H9 (cell line): Measurements from ENCODE around the gene ACO1. TPM values are rescaled to one million over a fixed set of nuclear protein-coding genes. Genes with fewer than 3 reads are reported as not detected.

Source experiments
- DNase-seq: peaks from one replicate; pipeline ENCODE4 v3.0.0-alpha.2; 2017
- H2AFZ ChIP-seq: one replicate; pipeline ENCODE4 v1.6.1; 2013; ENCODE audit warnings: mild to moderate bottlenecking, low read length, control low read depth, moderate library complexity
- H2AK5ac ChIP-seq: 2 replicates; pipeline ENCODE4 v1.6.1; 2013; ENCODE audit warnings: low read length, control low read depth, mixed read lengths; ENCODE audit not compliant: insufficient read length
- H2BK120ac ChIP-seq: one replicate; pipeline ENCODE4 v1.6.1; 2013; ENCODE audit warnings: low read depth, mild to moderate bottlenecking, low read length, control low read depth, inconsistent platforms; ENCODE audit not compliant: poor library complexity, severe bottlenecking
- H2BK12ac ChIP-seq: 2 replicates; pipeline ENCODE4 v1.6.1; 2013; ENCODE audit warnings: low read length, control low read depth, mixed read lengths, low read depth; ENCODE audit not compliant: insufficient read length
- H2BK15ac ChIP-seq: 2 replicates; pipeline ENCODE4 v1.6.1; 2013; ENCODE audit warnings: low read depth, low read length, control low read depth
- H2BK20ac ChIP-seq: one replicate; pipeline ENCODE4 v1.6.1; 2013; ENCODE audit warnings: low read depth, mild to moderate bottlenecking, low read length, control low read depth, inconsistent platforms; ENCODE audit not compliant: poor library complexity, severe bottlenecking
- H2BK5ac ChIP-seq: 2 replicates; pipeline ENCODE4 v1.6.1; 2013; ENCODE audit warnings: low read length, control low read depth, mixed read lengths; ENCODE audit not compliant: insufficient read length
- H3K14ac ChIP-seq: 2 replicates; pipeline ENCODE4 v1.6.1; 2013; ENCODE audit warnings: low read length, control low read depth; ENCODE audit not compliant: insufficient read depth
- H3K18ac ChIP-seq: 2 replicates; pipeline ENCODE4 v1.6.1; 2013; ENCODE audit warnings: low read depth, mild to moderate bottlenecking, mixed read lengths, low read length, control low read depth; ENCODE audit not compliant: insufficient read length
- H3K23ac ChIP-seq: 2 replicates; pipeline ENCODE4 v1.6.1; 2013; ENCODE audit warnings: low read length, control low read depth, mixed read lengths, low read depth; ENCODE audit not compliant: insufficient read length
- H3K23me2 ChIP-seq: 2 replicates; pipeline ENCODE4 v1.6.1; 2013; ENCODE audit warnings: low read depth, mild to moderate bottlenecking, mixed read lengths, low read length, control low read depth; ENCODE audit not compliant: insufficient read length, poor library complexity, severe bottlenecking
- H3K27ac ChIP-seq: 2 replicates; pipeline ENCODE4 v1.5.1; 2013; ENCODE audit warnings: low read length, control low read depth, mixed read lengths, low read depth; ENCODE audit not compliant: insufficient read length
- H3K27me3 ChIP-seq: 2 replicates; pipeline ENCODE4 v1.6.1; 2013; ENCODE audit warnings: low read length, control low read depth, inconsistent platforms; ENCODE audit not compliant: insufficient read depth
- H3K4ac ChIP-seq: 2 replicates; pipeline ENCODE4 v1.6.1; 2013; ENCODE audit warnings: low read depth, mild to moderate bottlenecking, control low read depth, inconsistent platforms, low read length, moderate library complexity
- H3K4me1 ChIP-seq: 2 replicates; pipeline ENCODE4 v1.6.1; 2013; ENCODE audit warnings: low read length, control low read depth, inconsistent platforms; ENCODE audit not compliant: insufficient read depth
- H3K4me2 ChIP-seq: 2 replicates; pipeline ENCODE4 v1.6.1; 2013; ENCODE audit warnings: low read length, control low read depth, mixed read lengths; ENCODE audit not compliant: insufficient read length, insufficient read depth
- H3K56ac ChIP-seq: 2 replicates; pipeline ENCODE4 v1.6.1; 2013; ENCODE audit warnings: low read depth, mild to moderate bottlenecking, mixed read lengths, low read length, control low read depth; ENCODE audit not compliant: insufficient read length
- H3K79me1 ChIP-seq: 2 replicates; pipeline ENCODE4 v1.6.1; 2013; ENCODE audit warnings: low read depth, mild to moderate bottlenecking, moderate library complexity, low read length, control low read depth, inconsistent platforms; ENCODE audit not compliant: insufficient read depth, poor library complexity, severe bottlenecking
- H3K79me2 ChIP-seq: 2 replicates; pipeline ENCODE4 v1.6.1; 2013; ENCODE audit warnings: low read length, control low read depth, inconsistent platforms; ENCODE audit not compliant: insufficient read depth
- H3K9ac ChIP-seq: 2 replicates; pipeline ENCODE4 v1.6.1; 2013; ENCODE audit warnings: low read length, control low read depth, mixed read lengths; ENCODE audit not compliant: insufficient read length; ENCODE audit errors: extremely low read depth
- H3K9me3 ChIP-seq: one replicate; pipeline ENCODE4 v1.6.1; 2013; ENCODE audit warnings: low read depth, low read length, inconsistent platforms; ENCODE audit not compliant: control insufficient read depth
- H3T11ph ChIP-seq: one replicate; pipeline ENCODE4 v1.6.1; 2013; ENCODE audit warnings: mild to moderate bottlenecking, low read length, control low read depth, inconsistent platforms
- H4K20me1 ChIP-seq: one replicate; pipeline ENCODE4 v1.6.1; 2013; ENCODE audit not compliant: control insufficient read depth, insufficient read length, insufficient read depth
- H4K5ac ChIP-seq: 2 replicates; pipeline ENCODE4 v1.6.1; 2013; ENCODE audit warnings: low read depth, mild to moderate bottlenecking, mixed read lengths, low read length, control low read depth; ENCODE audit not compliant: insufficient read length
- H4K8ac ChIP-seq: replicated peaks from 2 replicates; pipeline ENCODE4 v1.6.1; 2013; ENCODE audit warnings: low read length, control low read depth, mixed read lengths, low read depth; ENCODE audit not compliant: insufficient read length
- H4K91ac ChIP-seq: 2 replicates; pipeline ENCODE4 v1.6.1; 2013; ENCODE audit warnings: low read depth, mild to moderate bottlenecking, moderate library complexity, mixed read lengths, low read length, control low read depth; ENCODE audit not compliant: insufficient read length
- H3K27ac Mint-ChIP-seq, 3 experiments: 2 replicates in 2 of 3; 3 replicates in 1 of 3; pipeline ENCODE4 v1.8.0; 2020 to 2021; ENCODE audit warnings: mixed read lengths in 3 of 3, mild to moderate bottlenecking in 1 of 3, moderate library complexity in 1 of 3
- H3K27me3 Mint-ChIP-seq: 2 replicates; pipeline ENCODE4 v1.8.0; 2021; ENCODE audit warnings: low read depth, mild to moderate bottlenecking, moderate library complexity, mixed read lengths
- H3K36me3 Mint-ChIP-seq, 3 experiments: 2 replicates in 2 of 3; 3 replicates in 1 of 3; pipeline ENCODE4 v1.8.0; 2020 to 2021; ENCODE audit warnings: low read depth in 3 of 3, mixed read lengths in 3 of 3; ENCODE audit not compliant: insufficient read depth in 1 of 3
- H3K4me1 Mint-ChIP-seq, 2 experiments: 2 replicates each; pipeline ENCODE4 v1.8.0; 2020; ENCODE audit warnings: mixed read lengths in 2 of 2
- H3K4me3 Mint-ChIP-seq, 2 experiments: 2 replicates in 1 of 2; 3 replicates in 1 of 2; pipeline ENCODE4 v1.8.0; 2020 to 2021; ENCODE audit warnings: mild to moderate bottlenecking in 2 of 2, mixed read lengths in 2 of 2, moderate library complexity in 1 of 2
- H3K9me3 Mint-ChIP-seq, 2 experiments: 2 replicates in 1 of 2; 3 replicates in 1 of 2; pipeline ENCODE4 v1.8.0; 2020; ENCODE audit warnings: mild to moderate bottlenecking in 2 of 2, mixed read lengths in 2 of 2, moderate library complexity in 1 of 2
- WGBS: extraction: QIAGEN DNeasy Blood & Tissue Kit; methylation state at CpG from one replicate; pipeline ENCODE4 v1.1.7; 2013; ENCODE audit warnings: missing lambda C conversion rate, low lambda C conversion rate, mixed read lengths; ENCODE audit not compliant: insufficient read length; ENCODE audit errors: extremely low coverage; 5-methylcytosine and 5-hydroxymethylcytosine counted together
- long read RNA-seq: library from polyadenylated mRNA; unstranded; transcript quantifications from one replicate; pipeline ENCODE4 v2.0.0, GENCODE V29; 2020
- total RNA-seq: library from RNA; stranded (reverse); gene quantifications from 2 replicates; pipeline ENCODE4 v1.2.1, GENCODE V29; 2021
- TF ChIP-seq, protein P1 (sequence below): fragments of 200-600 bp; sonication (generic); conservative IDR thresholded peaks from 3 replicates; pipeline ENCODE4 v1.8.0; 2021; ENCODE audit warnings: antibody characterized with exemption, mild to moderate bottlenecking

Gene ACO1
- total RNA-seq: 44.5 and 45.0 TPM in 2 replicates
- long read RNA-seq, full-length matches to known transcripts: 624 of 699 reads
- long read RNA-seq, partial matches to known transcripts: 52 of 699 reads
- long read RNA-seq, other reads (novel, unspliced or antisense): 23 of 699 reads

DNA sequence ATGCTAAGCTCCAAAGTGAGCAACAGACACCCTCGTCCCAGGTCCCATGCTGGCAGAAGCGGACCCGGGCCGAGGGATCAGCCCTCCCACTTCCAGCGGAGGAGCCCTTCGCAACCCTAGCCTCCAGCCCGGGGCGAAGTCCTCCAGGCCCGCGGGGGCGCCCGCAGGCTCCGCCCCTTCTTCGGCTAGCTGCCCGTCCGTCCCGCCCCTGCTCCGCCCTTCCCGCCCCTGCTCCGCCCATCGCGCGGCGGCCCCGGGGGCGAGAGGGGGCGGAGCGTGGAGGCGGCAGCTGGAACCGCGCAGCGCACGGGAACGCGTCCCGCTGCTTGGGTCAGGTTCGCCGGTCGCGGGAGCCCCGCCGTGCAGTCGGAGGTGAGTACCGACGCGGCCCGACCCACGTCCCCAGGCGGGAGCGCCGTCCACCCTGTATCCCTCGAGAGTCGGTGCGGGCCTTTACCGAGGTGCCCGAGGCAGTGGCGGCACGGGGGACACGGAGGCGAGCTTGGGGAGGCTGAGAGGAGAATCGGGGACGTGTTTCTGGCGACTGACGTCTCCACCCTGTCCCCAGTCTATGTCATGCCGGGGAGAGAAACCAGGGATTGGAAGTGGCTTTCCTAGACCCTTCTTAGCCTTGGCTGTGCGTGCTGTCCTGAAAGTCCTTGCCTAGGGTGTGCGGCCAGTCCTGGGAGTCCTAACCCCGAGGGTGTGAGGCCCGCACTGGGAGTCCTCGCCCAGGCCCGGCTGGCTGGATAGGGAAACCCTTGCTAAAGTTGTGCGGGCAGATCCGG is at the start of gene ACO1:
Gene ACO1, plus strand, starts transcription at position 280 of the 788 bp plus-strand sequence. CDS start 20,864 bp downstream, outside the sequence.
- H2AFZ ChIP-seq: peak within 1 kb of the TSS; percentile 81
- no peak within 1 kb of the TSS for H4K91ac ChIP-seq
- Mint-ChIP-seq H3K27me3 (peaks cover 26% of the 10 kb centered on the region), H3K9me3 (no peaks in the 10 kb centered on the region), H3K4me1 (peaks cover 15 to 24% of the 10 kb centered on the region in 2 experiments), H3K36me3 (peaks cover 0 to 1% (median 0%) of the 10 kb centered on the region in 3 experiments; a peak in 2 of 7 replicates), H3K4me3 (peak within 1 kb of the TSS; percentile 85 to 93), H3K27ac (peak within 1 kb of the TSS in 1 of 3 experiments; percentile 45; a peak in 2 of 7 replicates)
- no peak within 1 kb of the TSS for H2BK5ac ChIP-seq
- H3K4me1 ChIP-seq: peaks cover 3% of the 10 kb centered on the region; the same call in 1 of the 2 replicates
- H3K14ac ChIP-seq: peak within 1 kb of the TSS; percentile 77; the same call in 1 of the 2 replicates
- no peak within 1 kb of the TSS for H4K8ac ChIP-seq
- H2AK5ac ChIP-seq: no peak within 1 kb of the TSS
- H3K79me1 ChIP-seq: no peaks in the 10 kb centered on the region
- peak; percentile 90 for DNase-seq
- H2BK120ac ChIP-seq: no peak within 1 kb of the TSS
- peak within 1 kb of the TSS; percentile 71 for H3K9ac ChIP-seq
- peak within 1 kb of the TSS; percentile 80 for H3K4me2 ChIP-seq
- no peak within 1 kb of the TSS for H4K5ac ChIP-seq
- H3K23ac ChIP-seq: no peak within 1 kb of the TSS
- H3K4ac ChIP-seq: no peak within 1 kb of the TSS
- no peak within 1 kb of the TSS for H3K27ac ChIP-seq
- TF ChIP-seq, protein P1, sequence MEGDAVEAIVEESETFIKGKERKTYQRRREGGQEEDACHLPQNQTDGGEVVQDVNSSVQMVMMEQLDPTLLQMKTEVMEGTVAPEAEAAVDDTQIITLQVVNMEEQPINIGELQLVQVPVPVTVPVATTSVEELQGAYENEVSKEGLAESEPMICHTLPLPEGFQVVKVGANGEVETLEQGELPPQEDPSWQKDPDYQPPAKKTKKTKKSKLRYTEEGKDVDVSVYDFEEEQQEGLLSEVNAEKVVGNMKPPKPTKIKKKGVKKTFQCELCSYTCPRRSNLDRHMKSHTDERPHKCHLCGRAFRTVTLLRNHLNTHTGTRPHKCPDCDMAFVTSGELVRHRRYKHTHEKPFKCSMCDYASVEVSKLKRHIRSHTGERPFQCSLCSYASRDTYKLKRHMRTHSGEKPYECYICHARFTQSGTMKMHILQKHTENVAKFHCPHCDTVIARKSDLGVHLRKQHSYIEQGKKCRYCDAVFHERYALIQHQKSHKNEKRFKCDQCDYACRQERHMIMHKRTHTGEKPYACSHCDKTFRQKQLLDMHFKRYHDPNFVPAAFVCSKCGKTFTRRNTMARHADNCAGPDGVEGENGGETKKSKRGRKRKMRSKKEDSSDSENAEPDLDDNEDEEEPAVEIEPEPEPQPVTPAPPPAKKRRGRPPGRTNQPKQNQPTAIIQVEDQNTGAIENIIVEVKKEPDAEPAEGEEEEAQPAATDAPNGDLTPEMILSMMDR: no peak
- no peaks in the 10 kb centered on the region for H3K9me3 ChIP-seq
- WGBS: no CpG with 5 or more reads among the region's 73 CpGs
- H2BK12ac ChIP-seq: no peak within 1 kb of the TSS
- H3K56ac ChIP-seq: no peak within 1 kb of the TSS
- H3K18ac ChIP-seq: peak within 1 kb of the TSS; percentile 68
- H3T11ph ChIP-seq: no peak within 1 kb of the TSS
- no peak within 1 kb of the TSS for H2BK15ac ChIP-seq
- H3K79me2 ChIP-seq: peaks cover 7% of the 10 kb centered on the region; the same call in 1 of the 2 replicates
- H3K23me2 ChIP-seq: peaks cover 12% of the 10 kb centered on the region
- peaks cover 2% of the 10 kb centered on the region for H4K20me1 ChIP-seq
- H3K27me3 ChIP-seq: peaks cover 5% of the 10 kb centered on the region; the same call in 1 of the 2 replicates
- H2BK20ac ChIP-seq: no peak within 1 kb of the TSS
